Upper lobe of left lung (tissue), 4 donors: ENCODE results near the gene DENND1B.

ENCODE experiments used
- CTCF ChIP-seq, 6 experiments: fragments of 450-650 bp in 4 of 6; fragments of 200-600 bp in 2 of 6; sonication (generic) in 2 of 6; IDR thresholded peaks; one replicate each; pipeline ENCODE4 v1.5.1; 2016 to 2019; ENCODE audit warnings: antibody characterized with exemption in 6 of 6
- EP300 ChIP-seq, 4 donors: sonication (generic); formaldehyde crosslinking; IDR thresholded peaks; one replicate each; pipeline ENCODE4 v1.5.1; 2017; ENCODE audit warnings: antibody characterized with exemption in 4 of 4, control low read depth in 2 of 4

DNA sequence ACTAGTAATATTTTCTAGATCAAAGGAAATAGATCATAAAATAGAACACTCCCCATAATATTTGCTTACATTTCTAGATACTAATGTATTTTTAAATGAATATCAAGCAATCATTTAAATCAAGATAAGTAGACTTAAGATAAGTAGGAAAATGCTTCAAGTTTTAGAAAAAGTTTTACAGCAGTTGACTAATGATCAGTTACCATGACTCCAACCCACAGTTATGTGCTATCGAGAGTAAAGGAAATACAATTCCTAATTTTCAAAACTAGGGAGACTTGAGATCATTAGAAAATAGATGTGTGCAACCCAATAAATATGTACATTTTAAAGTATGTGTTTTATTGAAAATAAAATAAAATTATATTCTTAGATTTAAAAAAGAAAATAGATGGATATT lies 95.0 kb downstream of the DENND1B start:
- TF ChIP-seq CTCF (IDR thresholded peaks at IDR 0.05) (no peak), EP300 (IDR thresholded peaks at IDR 0.05) (no peak)
